ENCODE data around the gene KIF5B. TPM values are rescaled to one million over a fixed set of nuclear protein-coding genes. Genes with fewer than 3 reads are reported as not detected.

KIF5B gene
- total and polyA plus RNA-seq, 3 donors from 2014 or later = 49.5 to 122 (median 108) TPM

- Histone ChIP-seq H3K9me3 (no peaks in the 10 kb centered on the region), H3K36me3 (ENCODE audit: low read depth, missing control alignments) (no peaks in the 10 kb centered on the region), H3K4me3 (no peak overlapping the region), H3K4me1 (peaks cover 24% of the 10 kb centered on the region), H3K27ac (no peak overlapping the region), H3K27me3 (no peaks in the 10 kb centered on the region)
- 55 to 67% methylated on average over 1 of the region's 1 CpG for WGBS, 2 donors
- intact Hi-C loops (cut with DNase I; ENCODE audit: low total_unique reads) = no loop called here
- no peak for DNase-seq
- no peak for TF ChIP-seq CTCF (IDR thresholded peaks at IDR 0.05)
- no peak for TF ChIP-seq POLR2A (IDR thresholded peaks at IDR 0.05)
These were observed 16.5 kb downstream of the KIF5B start for GRCh38 chr10:32039734-32040133.

GRCh38 chr10:32038777-32039176, 17.4 kb downstream of the KIF5B start:
- DNase-seq = no peak
- no peak for TF ChIP-seq CTCF (IDR thresholded peaks at IDR 0.05)
- TF ChIP-seq POLR2A (IDR thresholded peaks at IDR 0.05) = no peak
- H3K4me3 ChIP-seq = no peak overlapping the region
- intact Hi-C loops (cut with DNase I; ENCODE audit: low total_unique reads) = no loop called here
- H3K27ac ChIP-seq = no peak overlapping the region
- WGBS, 2 donors = 76 to 77% methylated on average over 3 of the region's 3 CpGs
- no peaks in the 10 kb centered on the region for H3K9me3 ChIP-seq
- no peaks in the 10 kb centered on the region for H3K27me3 ChIP-seq
- H3K36me3 ChIP-seq (ENCODE audit: low read depth, missing control alignments) = no peaks in the 10 kb centered on the region
- H3K4me1 ChIP-seq = peaks cover 23% of the 10 kb centered on the region

GRCh38 chr10:32036922-32037321, 19.3 kb downstream of the KIF5B start:
- WGBS, 2 donors = 91% methylated on average over 4 of the region's 4 CpGs
- DNase-seq = no peak
- intact Hi-C loops (cut with DNase I; ENCODE audit: low total_unique reads) = no loop called here
- TF ChIP-seq POLR2A (IDR thresholded peaks at IDR 0.05) = no peak
- TF ChIP-seq CTCF (IDR thresholded peaks at IDR 0.05) = no peak
- Histone ChIP-seq H3K36me3 (ENCODE audit: low read depth, missing control alignments) (no peaks in the 10 kb centered on the region), H3K4me3 (no peak overlapping the region), H3K9me3 (no peaks in the 10 kb centered on the region), H3K27ac (no peak overlapping the region), H3K27me3 (no peaks in the 10 kb centered on the region), H3K4me1 (peaks cover 6% of the 10 kb centered on the region)

GRCh38 chr10:32035038-32035437, 21.2 kb downstream of the KIF5B start:
- Histone ChIP-seq H3K27me3 (no peaks in the 10 kb centered on the region), H3K4me3 (no peak overlapping the region), H3K27ac (no peak overlapping the region), H3K36me3 (ENCODE audit: low read depth, missing control alignments) (no peaks in the 10 kb centered on the region), H3K9me3 (no peaks in the 10 kb centered on the region), H3K4me1 (no peaks in the 10 kb centered on the region)
- DNase-seq = no peak
- WGBS, 2 donors = 89 to 98% methylated on average over 1 of the region's 1 CpG
- TF ChIP-seq CTCF (IDR thresholded peaks at IDR 0.05) = no peak
- no peak for TF ChIP-seq POLR2A (IDR thresholded peaks at IDR 0.05)
- intact Hi-C loops (cut with DNase I; ENCODE audit: low total_unique reads) = no loop called here

GRCh38 chr10:32033171-32033570, 23.1 kb downstream of the KIF5B start:
- H3K36me3 ChIP-seq (ENCODE audit: low read depth, missing control alignments) = no peaks in the 10 kb centered on the region
- H3K27me3 ChIP-seq = no peaks in the 10 kb centered on the region
- no peaks in the 10 kb centered on the region for H3K9me3 ChIP-seq
- H3K4me1 ChIP-seq = no peaks in the 10 kb centered on the region
- H3K27ac ChIP-seq = no peak overlapping the region
- TF ChIP-seq POLR2A (IDR thresholded peaks at IDR 0.05) (no peak), CTCF (IDR thresholded peaks at IDR 0.05) (no peak)
- intact Hi-C loops (cut with DNase I; ENCODE audit: low total_unique reads) = no loop called here
- WGBS, 2 donors = 98 to 99% methylated on average over 5 of the region's 5 CpGs
- no peak for DNase-seq
- H3K4me3 ChIP-seq = no peak overlapping the region

All from testis (tissue), 3 donors.